ENCODE data around the gene ECI2.

The ECI2 gene

DNA sequence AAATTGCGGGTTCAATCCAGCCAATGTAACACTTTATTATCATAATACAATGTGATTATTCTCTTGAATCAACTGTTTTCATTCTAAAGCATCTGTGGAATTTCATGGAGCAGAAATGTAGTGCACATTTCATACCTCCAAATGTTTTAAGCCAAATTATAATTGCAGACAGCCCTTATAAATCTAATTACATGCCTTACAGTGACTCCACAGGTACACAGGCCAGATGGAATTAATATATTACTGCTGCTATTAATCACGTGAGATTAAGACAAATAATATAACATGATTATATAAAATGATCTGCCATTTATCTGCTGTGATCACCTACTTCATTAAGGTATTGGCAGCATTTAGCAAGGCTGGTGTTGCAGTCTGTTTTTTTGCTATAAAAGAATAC is 9.7 kb upstream of the ECI2 start:
- DNase-seq (ENCODE audit: low read depth): no peak
- TF ChIP-seq, protein P1, sequence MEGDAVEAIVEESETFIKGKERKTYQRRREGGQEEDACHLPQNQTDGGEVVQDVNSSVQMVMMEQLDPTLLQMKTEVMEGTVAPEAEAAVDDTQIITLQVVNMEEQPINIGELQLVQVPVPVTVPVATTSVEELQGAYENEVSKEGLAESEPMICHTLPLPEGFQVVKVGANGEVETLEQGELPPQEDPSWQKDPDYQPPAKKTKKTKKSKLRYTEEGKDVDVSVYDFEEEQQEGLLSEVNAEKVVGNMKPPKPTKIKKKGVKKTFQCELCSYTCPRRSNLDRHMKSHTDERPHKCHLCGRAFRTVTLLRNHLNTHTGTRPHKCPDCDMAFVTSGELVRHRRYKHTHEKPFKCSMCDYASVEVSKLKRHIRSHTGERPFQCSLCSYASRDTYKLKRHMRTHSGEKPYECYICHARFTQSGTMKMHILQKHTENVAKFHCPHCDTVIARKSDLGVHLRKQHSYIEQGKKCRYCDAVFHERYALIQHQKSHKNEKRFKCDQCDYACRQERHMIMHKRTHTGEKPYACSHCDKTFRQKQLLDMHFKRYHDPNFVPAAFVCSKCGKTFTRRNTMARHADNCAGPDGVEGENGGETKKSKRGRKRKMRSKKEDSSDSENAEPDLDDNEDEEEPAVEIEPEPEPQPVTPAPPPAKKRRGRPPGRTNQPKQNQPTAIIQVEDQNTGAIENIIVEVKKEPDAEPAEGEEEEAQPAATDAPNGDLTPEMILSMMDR (IDR thresholded peaks at IDR 0.05; ENCODE audit: insufficient read depth, low read depth, low read length, missing control alignments): no peak
- no peak overlapping the region for H3K4me3 ChIP-seq (ENCODE audit: low read length)

DNA sequence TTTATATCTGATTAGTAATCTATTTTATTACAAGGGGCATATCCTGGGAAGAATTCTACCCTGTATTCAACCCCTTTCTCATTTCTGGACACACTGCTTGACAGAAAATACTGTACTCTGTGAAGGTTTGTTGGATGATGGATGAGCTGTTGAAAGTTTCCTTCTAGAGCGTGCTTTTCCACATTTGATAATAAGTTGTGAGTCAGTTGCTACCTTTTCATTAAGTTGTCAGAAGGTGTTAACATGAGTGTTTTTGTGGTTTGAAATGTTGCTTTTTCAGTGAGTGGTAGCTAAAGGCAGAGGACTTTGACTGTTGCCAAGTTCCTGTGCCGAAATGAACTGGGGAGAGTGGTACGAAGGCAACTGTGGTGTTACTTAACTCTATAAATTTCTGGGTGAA is 3.9 kb upstream of the ECI2 start:
- peak; percentile 62 for DNase-seq (ENCODE audit: low read depth)
- TF ChIP-seq, protein P1 (IDR thresholded peaks at IDR 0.05; ENCODE audit: insufficient read depth, low read depth, low read length, missing control alignments): no peak
- no peak overlapping the region for H3K4me3 ChIP-seq (ENCODE audit: low read length)

DNA sequence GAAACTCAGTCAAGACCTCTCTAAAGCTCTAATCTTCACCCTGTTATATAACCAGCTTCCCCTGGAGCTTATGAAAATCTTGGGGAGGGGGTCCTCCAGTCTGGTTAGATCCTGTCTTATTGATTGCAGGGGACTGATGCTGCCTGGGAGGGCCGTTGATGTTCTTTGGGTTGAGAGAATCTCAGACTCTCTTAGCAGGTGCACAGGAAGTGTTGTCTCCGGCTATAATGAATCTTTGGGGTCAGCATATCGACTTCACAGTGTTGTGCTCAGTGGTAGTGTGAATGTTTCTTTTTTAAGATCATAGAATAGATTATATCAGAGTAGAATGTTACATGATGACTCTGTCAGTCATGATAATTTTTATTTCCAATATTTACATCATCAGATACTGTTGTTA is 2.8 kb upstream of the ECI2 start:
- TF ChIP-seq, protein P1 (IDR thresholded peaks at IDR 0.05; ENCODE audit: insufficient read depth, low read depth, low read length, missing control alignments): no peak
- DNase-seq (ENCODE audit: low read depth): no peak
- no peak overlapping the region for H3K4me3 ChIP-seq (ENCODE audit: low read length)

DNA sequence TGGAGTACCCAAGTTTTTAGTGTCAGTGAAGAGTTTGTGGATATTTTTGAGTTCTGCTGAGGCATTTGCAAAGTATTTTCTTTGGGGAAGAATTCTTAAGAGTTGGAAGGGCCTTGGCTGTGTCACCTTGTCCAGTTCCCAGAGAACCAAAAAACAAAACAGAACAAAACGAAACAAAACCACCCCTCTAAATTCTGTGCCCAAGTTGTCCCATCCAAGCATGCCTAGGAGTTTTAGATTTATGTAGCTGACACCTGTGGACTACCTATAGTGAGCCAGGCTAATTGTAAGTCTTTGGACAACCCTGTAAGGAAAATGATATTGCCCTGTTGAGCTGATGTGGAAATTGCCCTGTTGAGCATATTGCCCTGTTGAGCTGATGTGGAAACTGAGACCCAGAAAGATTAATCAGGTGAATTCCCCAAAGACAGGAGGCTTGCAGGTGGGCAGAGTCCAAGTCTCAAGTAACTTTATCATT is 1.0 kb upstream of the ECI2 start:
- TF ChIP-seq, protein P1 (IDR thresholded peaks at IDR 0.05; ENCODE audit: insufficient read depth, low read depth, low read length, missing control alignments): no peak
- H3K4me3 ChIP-seq (ENCODE audit: low read length): peak overlapping the region; percentile 63
- no peak for DNase-seq (ENCODE audit: low read depth)

DNA sequence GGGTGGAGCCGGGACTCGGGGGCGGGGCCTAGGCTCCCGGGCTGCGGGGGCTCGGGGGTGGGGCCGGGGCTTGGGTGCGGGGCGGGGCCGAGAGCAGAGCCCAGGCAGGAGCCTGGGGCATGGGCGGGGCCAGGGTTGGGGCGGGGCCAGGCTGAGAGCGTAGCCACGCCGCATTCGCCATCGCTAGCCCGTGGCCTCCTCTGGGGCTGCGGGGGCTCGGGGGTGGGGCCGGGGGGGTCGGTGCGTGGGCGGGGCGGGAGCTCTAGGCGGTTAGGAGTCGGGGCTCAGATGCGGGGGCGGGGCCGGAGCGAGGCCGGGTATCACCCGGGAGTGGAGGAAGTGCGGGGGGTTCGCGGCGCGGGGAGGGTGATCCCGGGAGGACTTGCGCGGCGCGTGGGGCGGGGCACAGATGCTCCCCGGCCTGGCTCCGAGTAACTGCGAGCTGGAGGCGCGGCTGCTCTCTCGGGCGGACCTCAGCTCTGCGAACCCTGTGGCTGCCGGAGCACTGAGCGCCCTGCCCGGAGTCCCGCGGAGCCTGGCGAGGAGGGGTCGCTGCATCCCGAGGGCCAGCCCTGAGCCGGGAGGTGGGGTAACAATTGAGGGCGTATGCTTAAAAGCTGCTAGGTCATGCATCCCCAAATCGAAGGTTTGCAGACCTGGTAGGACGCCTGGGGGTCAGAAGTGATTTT is 434 bp upstream of the ECI2 start:
- H3K4me3 ChIP-seq (ENCODE audit: low read length): peak overlapping the region; percentile 63
- TF ChIP-seq, protein P1 (IDR thresholded peaks at IDR 0.05; ENCODE audit: insufficient read depth, low read depth, low read length, missing control alignments): no peak
- peak; percentile 85 for DNase-seq (ENCODE audit: low read depth)

DNA sequence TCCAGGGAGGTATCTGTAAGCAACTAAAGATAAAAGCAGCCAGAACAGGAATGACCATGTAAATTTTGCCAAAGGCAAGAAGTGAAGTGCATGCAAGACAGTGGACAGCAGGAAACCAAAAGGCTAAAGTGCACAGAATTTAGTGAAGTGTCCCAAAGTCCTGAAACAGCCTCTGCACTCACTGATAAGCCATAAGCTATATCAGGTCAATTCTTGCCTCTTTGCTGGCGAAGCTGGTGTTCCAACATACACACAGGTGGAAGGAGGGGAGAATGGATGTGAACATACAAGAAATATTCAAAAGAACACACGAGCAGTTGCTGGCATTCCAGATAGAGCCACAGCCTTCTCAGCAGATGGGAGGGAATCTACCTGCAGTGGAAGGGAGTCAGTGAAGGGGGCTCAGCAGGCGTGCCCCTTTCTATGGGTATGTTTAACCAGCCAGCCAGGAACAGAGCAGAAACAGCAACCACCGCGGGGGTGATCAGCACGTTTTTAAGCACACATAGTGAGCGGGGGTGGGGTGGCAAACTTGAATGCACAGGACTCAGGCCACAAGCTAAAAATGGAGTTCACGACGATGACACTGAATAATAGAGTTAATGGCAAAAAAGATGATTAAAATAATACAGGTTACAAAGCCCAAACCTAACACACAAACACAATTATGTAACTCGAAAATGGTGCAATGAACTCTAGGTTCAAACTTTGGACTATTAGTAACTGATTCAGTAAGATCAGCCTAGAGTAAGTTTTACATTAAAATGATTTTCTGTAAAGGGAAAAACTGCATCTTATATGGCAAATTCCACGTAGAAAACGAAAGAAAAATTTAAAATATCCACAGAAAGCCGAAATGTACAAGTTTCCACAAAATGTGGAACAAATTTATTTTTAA is 1.2 kb downstream of the ECI2 start:
- TF ChIP-seq, protein P1 (IDR thresholded peaks at IDR 0.05; ENCODE audit: insufficient read depth, low read depth, low read length, missing control alignments): no peak
- H3K4me3 ChIP-seq (ENCODE audit: low read length): peak overlapping the region; percentile 58
- peak; percentile 11 for DNase-seq (ENCODE audit: low read depth)

Data from epithelial cell of esophagus (primary cell).